HG03108 (cell line): Measurements from ENCODE around the gene ANAPC15.
"Not testable (repeated sequence)": the region's sequence is repeated elsewhere in the genome, so short reads cannot be mapped to it uniquely, and the experiment has no call there.

ENCODE experiments used
- ATAC-seq: cut with Tn5 transposase; IDR thresholded peaks from one replicate; pipeline ENCODE4 v1.9.1; 2021; ENCODE audit warnings: moderate library complexity; ENCODE audit not compliant: unreplicated experiment

Gene ANAPC15

DNA sequence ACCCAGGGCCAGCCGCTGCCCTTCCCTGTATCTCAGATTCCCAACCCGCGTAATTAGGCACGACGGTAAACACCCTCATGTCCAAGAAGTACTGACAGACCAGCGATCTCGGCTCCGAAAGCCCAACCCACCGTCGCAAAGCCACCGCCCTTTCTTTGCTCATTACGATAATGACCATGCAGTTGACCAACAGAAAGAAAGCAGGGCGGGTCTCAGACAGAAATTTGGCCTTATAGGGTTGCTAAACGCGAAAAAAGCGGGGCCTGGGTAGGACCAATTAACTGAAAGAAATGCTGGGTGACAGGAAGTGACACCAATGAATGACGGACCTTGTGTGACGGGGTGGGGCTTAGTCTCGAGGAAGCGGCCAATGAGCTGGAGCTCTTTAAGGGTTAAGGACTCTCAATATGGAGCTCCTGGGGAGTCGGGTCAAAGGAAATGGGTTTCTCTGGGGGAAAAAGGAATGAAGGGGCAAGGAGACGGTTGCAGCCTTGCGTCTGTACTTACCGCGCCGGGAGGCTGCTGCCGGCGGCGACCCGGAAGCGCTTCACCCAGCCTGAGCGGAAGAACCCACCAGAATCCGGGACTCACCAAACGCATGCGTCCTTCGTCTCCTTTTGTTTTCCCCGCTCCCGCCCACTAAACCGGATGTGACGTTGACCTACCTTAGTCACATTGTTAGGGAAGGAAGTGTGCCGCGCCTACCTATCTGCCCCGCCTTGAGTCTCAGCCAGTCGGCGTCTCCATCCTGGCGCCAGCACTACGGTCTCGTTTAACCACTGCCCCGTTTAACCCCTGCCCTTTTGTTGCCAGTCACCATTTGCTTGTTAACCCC is at the start of gene ANAPC15:
Gene ANAPC15 (minus strand): TSS at position 553 of the 835 bp plus-strand sequence. CDS start 1,419 bp downstream, outside the sequence.
- ATAC-seq = peak; percentile 84

- ATAC-seq = no peak
Observed at GRCh38 chr11:72160319-72160718, 47.8 kb upstream of the ANAPC15 start.

- no peak for ATAC-seq
Observed at GRCh38 chr11:72157131-72157530, 44.6 kb upstream of the ANAPC15 start.

DNA sequence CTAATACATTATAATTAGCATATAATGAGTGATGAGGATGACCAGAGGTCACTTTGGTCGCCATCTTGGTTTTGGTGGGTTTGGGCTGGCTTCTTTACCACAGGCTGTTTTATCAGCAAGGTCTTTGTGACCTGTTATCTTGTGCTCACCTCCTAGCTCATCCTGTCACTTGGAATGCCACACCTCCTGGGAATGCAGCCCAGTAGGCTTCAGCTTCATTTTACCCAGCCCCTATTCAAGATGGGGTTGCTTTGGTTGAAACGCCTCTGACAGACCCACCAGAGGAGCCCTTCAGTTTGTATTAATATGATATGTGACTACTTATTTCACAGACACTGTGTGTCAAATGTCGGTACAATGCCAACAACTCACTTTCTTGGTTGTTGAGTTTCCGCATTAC is 43.3 kb upstream of the ANAPC15 start:
- no peak for ATAC-seq

DNA sequence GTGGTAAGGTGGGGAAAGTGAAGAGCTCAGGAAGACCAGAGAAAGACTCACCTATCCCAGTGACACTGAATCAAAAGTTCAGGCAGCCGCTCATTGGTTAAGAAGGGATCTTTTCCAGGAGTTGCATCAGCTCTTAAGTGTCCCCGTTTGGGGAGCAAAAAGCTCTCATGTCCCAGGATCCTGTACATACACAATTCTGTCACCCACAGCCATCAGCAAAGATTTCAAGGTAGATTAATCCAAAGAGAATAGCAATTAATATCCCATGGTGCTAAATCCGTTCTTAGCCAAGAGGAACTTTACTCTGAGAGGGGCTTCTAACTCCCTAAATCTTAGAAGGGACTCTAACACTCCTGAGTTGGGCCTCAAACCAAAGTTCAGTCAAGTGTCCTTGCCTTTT is 42.3 kb upstream of the ANAPC15 start:
- ATAC-seq = no peak

GRCh38 chr11:72153874-72154273 is 41.4 kb upstream of the ANAPC15 start:
- ATAC-seq = not testable (repeated sequence)

GRCh38 chr11:72150882-72151281 is 38.4 kb upstream of the ANAPC15 start:
- no peak for ATAC-seq

DNA sequence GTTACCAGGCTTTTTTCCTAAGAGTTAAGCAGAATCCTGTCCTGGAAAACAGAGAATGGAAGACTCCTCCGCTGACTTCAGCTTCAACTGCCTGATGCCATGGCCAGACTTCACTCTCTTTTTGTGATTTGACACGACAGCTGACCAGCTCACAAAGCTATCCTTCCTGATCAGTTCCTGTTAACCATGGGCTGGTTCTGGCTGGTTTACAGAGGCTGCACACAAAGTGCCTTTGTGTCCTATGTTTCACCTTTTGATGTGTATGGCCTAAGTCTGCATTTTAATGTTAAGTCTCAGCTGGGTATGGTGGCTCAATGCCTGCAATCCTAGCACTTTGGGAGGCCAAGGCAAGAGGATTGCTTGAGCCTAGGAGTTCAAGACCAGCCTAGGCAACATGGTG is 34.1 kb upstream of the ANAPC15 start:
- ATAC-seq = no peak

DNA sequence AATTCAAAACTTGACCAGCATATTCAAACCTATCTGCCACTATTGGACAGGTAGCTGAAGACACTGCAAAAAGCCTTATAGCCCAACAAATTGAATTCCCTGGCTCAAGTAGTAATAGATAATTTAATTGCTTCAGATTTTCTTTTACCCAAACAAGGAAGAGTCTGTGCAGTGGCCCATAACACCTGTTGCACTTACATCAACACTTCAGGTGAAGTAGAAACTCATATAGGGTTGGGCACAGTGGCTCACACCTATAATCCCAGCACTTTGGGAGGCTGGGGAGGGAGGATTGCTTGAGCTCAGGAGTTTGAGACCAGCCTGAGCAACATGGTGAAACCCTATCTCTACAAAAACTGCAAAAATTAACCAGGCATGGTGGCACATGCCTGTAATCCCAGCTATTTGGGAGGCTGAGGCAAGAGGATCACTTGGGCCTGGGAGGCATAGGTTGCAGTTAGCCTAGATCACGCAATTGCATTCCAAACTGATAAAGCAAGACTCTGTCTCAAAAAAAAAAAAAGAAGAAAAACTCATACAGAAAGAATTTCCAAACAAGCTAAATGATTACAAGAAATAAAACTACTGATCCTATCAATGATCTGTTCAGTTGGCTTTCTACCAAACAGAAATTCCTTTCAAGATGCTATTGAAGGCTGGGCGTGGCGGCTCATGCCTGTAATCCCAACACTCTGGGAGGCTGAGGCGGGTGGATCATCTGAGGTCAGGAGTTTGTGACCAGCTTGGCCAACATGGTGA is 32.5 kb upstream of the ANAPC15 start:
- no peak for ATAC-seq

- ATAC-seq = not testable (repeated sequence)
Observed at GRCh38 chr11:72142543-72142942, 30.0 kb upstream of the ANAPC15 start.

DNA sequence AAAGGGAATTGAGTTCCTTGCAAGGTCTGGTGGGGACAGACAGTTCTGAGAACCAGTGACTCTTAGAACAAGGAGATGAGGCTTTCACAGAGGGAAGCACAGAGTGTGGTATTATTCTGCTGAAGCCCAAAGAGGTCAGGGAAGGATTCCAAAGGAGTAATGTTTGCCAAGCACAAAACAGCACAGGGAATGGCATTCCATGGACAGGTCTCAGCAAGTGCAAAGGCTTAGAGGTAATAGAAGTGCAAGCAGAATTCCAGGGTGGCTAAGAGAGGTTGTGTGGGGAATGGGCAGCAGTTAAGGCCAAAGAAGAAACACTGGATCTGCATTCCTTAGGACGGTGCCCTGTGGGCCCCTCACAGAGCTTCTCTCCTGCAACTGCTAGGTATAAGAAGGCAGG is 29.6 kb upstream of the ANAPC15 start:
- ATAC-seq = not testable (repeated sequence)

- no peak for ATAC-seq
Observed at GRCh38 chr11:72141066-72141465, 28.6 kb upstream of the ANAPC15 start.

DNA sequence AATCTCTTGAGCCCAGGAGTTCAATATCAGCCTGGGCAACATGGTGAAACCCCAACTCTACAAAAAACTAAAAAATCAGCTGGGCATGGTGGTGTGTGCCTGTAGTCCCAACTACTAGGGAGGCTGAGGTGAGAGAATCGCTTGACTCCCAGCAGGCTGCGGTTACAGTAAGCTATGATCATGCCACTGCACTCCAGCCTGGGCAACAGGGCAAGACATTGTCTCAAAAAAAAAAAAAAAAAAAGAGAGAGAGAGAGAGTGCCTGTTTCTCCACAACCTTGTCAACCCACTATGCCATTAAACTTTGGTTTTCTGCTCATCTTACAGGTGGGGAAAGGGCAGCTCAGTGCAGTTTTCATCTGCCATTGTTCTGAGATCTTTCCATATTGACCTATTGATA is 28.2 kb upstream of the ANAPC15 start:
- ATAC-seq = no peak

DNA sequence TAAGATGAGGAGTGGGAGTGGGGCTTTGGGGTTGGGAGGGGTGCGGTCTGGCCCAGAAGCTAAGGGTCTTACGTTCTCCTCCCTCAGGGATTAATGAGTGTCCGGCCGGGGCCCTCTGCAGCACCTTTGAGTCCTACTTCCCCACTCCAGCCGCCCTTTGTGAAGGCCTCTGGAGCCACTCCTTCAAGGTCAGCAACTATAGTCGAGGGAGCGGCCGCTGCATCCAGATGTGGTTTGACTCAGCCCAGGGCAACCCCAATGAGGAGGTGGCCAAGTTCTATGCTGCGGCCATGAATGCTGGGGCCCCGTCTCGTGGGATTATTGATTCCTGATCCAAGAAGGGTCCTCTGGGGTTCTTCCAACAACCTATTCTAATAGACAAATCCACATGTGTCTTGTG is 27.0 kb upstream of the ANAPC15 start:
- no peak for ATAC-seq

GRCh38 chr11:72138821-72139390 is 26.4 kb upstream of the ANAPC15 start:
- ATAC-seq = no peak

DNA sequence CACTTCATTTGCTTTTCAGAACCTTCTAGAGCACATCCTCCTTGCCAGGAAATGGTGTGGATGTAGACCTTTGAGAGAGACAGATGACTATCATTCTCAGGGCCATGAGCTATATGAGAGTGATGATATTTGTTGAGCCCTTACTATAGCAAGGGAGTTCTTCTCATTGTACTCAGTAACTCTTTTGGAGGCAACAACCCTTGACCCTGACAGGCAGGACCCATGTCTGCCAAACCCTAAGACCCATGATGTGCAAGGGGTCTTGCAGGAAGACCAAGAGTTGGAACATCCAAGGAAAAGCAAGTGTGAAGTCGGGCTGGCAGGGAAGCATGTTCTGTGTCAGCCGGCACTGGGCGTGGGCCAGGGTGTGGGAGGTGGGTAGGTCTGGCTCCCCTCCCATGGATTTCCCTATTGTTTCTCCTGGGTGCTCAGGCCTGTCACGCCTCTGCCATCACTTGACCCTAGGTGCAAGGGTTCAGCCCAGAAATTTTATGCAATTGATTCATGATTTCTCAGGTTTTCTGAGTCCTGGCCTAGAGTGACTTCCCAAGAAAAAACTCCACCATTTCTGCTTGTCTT is 24.3 kb upstream of the ANAPC15 start:
- ATAC-seq = no peak

GRCh38 chr11:72135891-72136683 is 23.6 kb upstream of the ANAPC15 start:
- no peak for ATAC-seq

- ATAC-seq = not testable (repeated sequence)
Observed at GRCh38 chr11:72135473-72135872, 23.0 kb upstream of the ANAPC15 start, which contains the start of gene FOLR3. TSS of gene FOLR3 (plus strand) at chr11:72135725. CDS start at chr11:72135953, 228 bp downstream.

DNA sequence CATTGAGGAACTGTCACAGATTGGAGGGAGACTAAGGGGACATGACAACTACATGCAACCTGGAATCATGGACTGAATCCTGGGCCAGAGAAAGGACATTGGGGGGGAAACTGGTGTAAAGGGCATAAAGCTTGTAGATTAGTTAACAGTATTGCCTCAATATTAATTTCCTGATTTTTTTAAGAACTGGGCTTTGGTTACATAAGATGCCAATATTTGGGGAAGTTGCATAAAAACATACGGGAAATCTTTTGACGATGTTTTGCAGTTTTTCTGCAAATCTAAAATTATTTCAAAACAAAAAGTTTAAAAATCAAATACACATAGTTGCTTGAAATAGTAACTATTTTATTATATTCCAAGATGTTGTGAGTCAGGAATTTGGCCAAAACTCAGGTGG is 20.2 kb upstream of the ANAPC15 start:
- no peak for ATAC-seq

DNA sequence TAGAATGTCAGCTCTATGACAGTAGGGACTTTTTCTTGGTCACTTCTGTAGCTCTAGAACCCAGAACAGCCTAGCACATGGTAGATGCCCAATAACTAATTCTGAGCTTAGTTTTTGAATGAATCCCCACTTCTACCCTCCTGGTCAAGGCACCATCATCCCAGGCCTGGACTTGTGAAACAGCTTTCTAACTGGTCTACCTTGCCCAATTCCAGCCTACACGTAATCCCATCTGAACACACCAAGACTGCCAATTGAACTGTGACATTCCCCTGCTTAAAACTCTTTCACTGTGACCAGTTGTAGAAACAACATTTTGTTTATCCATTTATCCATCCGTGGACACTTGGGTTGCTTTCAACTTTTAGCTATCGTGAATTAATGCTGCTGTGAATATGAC is 16.9 kb upstream of the ANAPC15 start:
- ATAC-seq = no peak
